HG02852 (cell line): ENCODE measurements around the gene MPP3.

Source experiments
- ATAC-seq: cut with Tn5 transposase; IDR thresholded peaks from one replicate; pipeline ENCODE4 v1.9.1; 2021; ENCODE audit warnings: mild to moderate bottlenecking, moderate library complexity; ENCODE audit not compliant: unreplicated experiment

Gene MPP3

DNA sequence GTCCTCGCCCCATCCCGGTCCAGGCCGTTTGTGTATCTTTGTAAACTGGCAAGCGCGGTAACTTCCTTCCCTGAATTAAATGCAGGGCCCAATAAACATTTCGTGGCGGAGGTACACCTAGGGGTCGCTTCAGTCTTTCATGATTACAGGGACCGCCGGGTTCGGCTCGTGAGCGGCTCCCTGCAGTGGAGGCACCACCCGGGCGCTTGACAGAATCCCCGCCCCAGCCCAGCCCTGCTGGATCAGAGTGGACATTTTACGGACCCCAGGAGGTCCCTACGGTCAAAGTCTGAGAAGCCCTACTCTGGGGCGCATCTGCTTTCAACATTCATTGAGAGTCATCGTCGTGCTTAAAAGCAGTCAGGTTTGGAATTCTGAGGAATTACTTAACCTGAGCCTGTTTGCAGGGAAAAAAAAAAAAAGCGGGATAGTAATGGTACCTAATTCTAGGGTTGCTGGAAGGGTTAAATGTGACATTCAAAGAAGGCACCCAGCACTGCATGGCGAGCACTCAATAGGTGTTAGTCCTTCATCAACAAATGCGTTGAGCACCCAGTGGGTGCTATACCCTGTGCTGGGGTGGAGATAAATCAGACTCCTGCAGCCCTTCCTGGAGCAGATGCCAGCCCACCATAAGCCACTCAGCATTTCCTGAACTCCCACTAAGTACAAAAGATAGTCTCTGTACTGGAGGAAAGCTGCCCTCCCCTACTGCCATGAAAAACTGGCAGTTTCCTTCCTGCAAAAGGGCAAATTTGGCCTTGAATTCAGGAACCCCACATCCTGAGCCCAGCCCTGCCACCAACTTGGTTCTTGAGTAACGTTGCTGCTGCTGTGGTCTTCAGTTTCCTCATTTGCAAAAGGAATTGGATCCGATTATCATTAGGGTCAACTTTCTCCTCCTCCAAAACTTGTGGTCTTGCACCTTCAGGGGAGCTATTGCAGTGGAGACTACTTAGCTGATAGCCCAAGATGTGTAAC lies 53.5 kb downstream of the MPP3 start:
- ATAC-seq, result no peak

DNA sequence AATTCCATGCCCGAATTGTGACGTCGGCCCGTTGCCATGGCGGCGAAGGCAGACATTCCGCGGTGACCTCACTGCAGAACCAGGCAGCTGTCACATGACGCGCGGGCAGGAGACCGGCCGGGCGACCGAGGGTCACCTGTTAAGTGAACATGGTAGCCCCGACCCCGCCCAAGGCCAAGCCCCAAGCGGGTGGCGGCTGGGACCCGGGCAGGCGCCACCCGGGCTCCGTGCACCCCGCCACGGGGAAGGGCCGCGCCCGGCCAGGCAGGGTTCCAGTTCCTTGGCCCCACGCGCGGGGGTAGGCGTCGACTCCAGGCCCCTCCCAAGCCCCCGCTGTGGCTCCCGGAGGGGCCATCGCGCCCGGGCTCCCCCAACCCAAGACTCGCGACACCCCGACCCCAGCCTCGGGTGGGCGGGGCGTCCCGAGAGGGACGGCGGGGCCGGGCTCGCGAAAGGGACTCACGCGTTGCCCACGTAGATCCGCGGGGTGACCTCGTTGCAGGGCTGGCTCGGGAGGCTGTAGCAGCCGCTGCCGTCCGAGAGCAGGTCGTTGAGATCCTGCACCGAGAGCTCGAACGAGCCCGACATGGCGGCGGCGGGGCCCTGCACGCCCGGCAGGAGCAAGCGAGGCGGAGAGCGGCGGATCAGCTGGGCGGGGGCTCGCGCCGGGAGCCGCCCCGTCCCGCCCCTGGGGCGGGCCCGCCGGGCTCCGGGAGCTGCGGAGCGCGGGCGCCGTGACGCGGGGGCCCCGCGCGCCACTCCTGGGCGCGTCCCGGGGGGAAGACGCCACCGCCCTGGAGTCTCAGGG lies 54.4 kb downstream of the MPP3 start, which contains the start of gene DUSP3:
DUSP3 (minus strand) TSS at position 641 of the 808 bp plus-strand sequence; CDS start at position 588, 53 bp downstream.
- ATAC-seq, result peak; percentile 85

DNA sequence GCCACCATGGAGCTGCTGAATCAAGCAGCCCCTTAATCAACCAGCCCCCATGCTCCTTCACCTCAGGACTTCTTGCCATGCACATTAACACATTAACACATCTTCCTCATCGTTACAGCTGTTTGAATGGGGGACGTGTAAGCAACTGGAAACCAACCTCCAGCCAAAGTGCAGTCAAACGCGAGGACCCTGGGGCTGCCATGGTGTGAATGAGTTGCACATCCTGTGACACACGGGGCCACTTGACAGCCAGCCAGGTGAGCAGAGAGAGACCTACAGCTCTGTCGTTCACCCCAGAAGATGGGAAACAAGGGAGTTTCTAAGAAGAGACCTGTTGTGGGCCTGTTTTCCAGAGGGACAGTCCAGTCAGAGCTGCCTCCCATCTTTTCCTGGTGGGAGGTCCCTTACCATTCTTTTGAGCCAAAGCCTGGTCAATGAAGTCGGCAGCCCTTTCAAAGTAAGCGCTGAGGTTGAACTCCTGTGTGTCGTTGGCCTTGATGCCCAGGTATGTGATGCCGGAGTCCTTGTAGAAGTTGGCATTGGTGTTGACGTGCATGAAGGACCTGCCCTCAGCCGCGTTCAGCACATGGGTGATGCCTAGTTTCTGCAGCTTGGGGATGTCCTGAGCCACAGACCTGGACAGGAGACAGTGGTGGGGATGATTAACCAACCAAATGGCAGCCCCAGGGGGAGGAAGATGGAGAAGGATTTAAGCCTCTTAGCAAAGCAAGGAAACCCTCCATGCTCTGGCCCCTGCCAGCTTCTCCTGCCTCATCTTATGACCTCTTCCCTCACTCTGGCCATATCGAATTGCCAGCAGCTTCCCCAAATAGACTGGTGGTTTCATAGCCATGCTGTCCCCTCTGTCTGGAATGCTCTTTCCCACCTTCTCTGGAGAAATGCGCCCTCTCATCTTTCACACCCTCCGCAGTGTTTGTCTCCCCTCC lies 58.4 kb downstream of the MPP3 start:
- no peak for ATAC-seq

DNA sequence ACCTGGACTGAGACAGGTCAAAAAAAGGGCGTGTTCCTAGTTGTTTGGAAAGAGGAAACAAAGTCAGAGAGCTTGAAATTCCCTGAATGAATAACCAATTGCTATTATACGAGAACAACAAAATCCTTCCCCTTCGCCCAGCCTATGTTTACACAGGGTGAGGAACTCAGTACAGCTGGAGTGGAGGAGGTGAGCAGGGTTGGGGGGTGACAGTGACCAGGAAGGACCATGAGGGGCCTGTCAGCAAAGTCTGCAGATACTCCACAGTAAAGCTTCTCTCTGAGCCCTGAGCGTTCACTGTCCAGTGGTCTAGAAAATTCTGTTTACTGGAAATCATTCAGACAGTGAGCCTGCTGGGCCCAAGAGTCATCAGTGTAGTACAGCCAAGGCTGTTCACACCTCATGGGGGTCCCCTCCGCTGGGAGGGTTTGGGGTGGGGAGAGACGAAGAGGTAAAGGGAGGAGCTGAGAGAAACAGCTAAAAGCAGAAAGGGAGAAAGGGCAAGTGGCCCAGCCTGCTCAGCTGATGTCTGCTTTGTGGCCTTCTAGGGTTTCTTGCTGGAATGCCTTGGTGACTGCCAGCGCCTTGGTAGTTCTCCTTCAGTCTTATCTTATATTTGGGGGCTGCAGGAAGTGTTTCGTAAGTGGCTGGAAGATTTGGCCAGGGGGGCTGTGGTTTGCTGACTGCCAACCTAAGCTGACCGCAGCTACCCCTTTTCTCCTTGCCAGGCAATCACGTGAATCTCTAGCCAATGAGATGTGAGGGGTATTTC lies 59.9 kb downstream of the MPP3 start:
- no peak for ATAC-seq

DNA sequence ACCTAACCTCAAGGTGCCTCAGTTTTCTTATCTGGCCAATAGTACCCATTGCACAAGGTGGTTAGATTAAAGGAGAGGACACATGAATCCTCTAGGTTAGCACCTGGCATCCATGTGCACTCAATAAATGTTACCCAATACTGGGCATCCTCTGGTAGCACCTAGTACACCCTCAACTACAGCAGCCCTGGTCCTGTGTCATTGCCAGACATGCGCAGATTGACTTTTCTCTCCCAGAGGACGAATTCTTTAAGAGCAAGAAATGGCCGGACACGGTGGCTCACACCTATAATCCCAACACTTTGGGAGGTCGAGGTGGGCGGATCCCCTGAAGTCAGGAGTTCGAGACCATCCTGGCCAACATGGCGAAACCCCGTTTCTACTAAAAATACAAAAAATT lies 61.5 kb downstream of the MPP3 start:
- ATAC-seq, result no peak

DNA sequence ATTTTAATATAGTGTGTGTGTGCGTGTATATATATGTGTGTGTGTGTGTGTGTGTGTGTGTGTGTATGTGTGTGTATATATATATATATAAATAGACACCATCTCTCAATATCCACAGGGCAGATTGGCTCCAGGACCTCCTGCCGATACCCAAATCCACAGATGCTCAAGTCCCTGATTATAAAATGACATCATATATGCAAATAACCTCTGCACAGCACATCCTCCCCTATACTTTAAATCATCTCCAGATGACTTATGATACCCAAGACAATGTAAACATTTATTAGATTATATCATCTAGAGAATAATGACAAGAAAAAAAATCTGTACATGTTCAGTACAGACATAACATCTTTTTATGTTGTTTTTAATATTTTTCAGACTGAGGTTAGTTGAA lies 62.0 kb downstream of the MPP3 start:
- ATAC-seq, result no peak

DNA sequence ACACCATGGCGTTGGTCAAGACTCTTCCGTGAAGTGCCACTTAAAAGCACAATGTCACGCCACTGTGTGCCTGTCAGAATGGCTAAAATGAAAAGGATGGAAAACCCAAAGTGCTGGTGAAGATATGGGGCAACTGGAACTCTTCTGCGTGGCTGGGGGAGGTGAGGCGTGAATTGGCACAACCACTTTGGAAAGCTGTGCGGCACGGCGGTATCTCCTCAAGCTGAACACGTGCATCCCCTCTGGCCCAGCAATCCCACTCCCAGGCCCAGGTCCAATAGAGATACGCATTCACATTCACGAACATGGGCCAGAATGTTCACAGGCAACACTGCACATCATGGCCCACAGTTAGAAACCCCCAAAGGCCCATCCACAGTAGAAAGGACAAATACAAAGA lies 63.1 kb downstream of the MPP3 start:
- no peak for ATAC-seq

DNA sequence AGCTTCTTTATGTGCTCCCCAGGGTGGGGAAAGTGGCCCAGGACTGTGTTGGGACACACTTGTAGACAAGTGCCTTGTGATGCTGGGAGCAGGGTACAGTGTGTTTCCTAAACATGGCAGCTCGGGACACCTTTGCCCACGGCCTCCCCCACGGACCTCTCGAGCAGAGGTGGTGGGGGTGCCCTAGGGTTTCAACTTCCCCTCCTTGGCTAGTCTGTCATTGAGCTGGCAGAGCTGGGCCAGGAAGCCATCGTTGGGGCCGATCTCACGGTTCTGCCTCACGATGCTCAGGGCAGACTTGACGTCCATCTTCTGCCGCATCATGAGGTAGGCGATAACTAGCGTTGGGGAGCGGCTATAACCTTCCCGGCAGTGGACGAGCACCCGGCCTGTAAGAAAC lies 63.5 kb downstream of the MPP3 start:
- ATAC-seq, result no peak

DNA sequence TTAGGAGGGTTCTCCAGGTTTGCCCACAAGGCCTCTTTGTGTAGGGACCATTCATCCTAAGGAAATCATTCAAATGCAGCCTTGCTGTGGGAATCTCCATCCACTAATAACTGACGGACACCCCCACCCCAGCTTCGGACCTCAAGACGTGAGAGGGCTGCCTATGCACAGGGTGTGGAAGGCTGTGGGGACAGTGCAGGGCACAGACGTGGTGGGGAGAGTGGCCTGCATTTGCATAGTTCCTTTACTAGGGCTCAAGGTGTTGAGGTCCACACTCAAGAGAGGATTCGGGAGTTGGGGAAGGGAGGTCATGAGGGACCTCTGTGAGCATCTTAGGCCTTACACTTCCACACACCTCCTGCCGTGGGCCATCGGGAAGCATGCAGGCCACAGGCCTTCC lies 64.0 kb downstream of the MPP3 start:
- no peak for ATAC-seq

DNA sequence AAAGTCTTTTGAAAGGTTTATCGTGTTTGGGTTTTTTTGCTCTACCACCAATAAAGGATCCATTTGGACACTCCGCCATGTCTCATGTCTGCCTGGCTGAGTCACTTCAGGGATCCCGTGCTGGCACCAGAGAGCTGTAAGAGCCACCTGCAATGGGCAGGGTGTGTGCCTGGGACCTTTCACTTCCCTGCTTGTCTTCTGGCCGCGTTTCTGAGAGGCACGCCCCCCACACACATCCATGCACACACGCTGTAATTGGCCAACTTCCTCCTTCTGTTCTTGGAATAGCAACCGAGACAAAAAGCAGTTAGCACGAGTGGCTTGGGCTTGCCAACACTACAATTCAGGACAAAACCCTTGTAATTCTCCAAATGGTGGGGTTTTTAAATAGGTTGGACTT lies 64.6 kb downstream of the MPP3 start:
- no peak for ATAC-seq

DNA sequence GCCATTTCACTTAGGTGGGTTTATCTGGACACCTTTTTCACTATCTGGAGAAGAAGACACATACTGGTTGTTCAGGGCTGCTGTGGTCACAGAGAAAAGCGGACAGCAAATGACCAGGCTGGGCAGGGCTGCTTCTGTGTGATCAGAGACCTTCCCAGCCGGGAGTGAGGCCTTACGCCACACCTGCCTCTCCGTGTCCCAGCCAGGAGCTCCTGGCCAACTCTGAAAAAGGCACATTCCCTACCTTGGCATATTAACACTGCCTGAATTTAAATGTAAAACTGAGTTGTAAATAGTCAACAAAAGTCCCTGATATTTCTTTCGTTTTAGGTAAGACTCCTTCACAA lies 65.3 kb downstream of the MPP3 start:
- ATAC-seq, result no peak

DNA sequence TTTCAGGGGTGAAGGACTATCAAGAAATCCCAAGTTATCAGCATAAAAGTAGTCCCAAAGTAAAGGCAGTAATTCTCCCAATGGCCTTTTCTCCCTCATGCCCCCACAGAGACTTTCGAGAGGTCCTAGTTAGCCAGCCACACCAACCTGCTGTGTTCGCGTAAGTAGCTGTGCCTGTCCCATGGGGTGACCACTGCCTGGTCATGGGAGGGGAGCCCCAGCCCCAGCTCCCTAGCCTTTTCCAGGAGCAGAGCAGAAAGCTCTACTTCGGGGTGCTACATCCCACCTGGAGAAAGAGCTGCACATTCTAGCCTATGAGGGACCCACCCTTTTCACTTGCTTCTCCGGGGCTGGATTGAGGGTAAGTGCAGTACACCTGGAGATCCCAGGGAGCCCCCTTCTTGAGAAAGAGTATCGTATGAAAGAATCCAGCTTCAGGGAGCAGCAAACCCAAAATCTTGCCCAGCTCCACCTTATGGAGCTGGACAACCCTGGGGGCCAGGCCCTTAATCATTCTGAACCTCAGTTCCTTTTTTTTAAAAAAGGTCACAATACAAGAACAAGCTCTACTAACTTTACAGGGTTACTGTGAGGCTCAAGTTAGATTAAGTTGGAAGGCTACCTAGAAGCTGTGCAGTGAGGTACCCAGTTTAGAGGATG lies 65.8 kb downstream of the MPP3 start:
- no peak for ATAC-seq

DNA sequence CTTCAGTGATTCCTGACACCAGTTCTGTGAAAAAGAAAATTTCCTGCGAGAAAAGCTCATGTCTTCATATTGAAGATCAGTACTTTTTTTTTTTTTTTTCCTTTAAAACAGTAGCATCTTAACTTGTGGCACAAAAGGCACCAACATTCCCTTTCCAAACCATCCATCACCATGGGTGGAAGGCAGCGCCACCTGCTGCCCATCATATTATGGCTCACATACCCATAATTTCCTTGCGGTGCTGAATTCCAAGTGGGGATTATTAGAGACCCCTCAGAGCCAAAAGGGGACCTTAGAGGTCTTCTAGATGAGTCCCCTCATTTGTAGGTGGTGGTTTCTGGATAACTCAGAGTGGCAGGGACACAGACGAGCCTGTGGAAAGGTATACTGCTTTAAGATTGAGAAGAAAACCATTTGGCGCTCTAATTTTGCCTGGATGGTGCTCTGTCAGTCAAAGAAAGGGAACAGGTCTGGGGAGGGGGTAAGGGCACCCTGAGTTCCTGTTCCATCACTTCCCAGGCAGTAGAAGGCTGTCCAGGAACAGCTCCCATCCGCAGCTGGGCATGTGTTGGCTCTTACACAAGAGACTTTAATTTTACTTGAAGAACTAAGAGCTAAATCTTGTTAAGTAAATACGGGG lies 66.4 kb downstream of the MPP3 start:
- ATAC-seq, result no peak

DNA sequence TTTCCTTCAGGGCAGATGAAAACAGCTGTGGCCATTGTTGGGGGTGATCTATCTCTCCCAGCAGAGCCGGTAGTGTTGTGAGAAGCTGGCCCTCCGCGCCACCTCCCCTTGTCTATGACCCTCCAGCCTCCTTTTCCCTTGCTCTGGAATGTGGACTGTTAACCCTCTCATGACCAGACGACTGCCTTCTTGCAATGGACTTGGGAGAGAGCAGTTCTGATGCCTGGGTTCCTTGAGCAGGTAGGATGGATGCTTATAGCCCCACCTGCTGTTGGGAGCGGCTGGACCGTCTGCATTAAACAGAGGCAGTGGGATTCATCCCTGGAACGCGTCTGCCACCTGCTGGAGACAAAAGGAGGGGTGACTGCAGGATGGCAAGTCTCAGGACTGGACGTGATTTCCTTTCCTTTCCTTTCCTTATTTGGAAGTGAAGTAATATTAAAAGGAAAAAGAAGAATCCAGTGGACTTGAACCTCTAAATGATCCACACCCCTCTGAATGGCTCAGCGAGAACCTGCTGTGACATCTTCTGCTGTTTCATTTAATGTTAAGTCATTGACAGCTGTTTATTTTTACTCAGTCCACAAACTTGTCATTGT lies 72.6 kb downstream of the MPP3 start:
- no peak for ATAC-seq

DNA sequence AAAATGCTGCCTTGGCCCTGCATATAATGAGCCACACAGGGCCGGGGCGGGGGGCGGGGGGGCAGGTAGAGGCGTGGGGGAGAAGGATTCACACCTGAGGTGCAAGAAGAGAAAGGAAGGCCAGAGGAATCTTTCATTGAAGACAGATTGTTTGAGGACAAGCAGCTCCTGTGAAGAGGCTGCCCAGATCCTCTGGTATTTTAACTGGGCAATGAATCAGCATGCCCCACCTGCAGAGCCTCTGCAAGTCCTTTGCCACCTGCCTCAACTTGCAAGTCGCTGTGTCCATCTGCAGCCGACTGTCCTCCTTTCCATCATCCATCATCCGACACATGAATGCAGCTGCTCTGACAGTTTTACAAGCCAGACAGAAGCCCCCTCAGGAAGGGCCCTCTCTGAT lies 73.1 kb downstream of the MPP3 start:
- ATAC-seq, result no peak

DNA sequence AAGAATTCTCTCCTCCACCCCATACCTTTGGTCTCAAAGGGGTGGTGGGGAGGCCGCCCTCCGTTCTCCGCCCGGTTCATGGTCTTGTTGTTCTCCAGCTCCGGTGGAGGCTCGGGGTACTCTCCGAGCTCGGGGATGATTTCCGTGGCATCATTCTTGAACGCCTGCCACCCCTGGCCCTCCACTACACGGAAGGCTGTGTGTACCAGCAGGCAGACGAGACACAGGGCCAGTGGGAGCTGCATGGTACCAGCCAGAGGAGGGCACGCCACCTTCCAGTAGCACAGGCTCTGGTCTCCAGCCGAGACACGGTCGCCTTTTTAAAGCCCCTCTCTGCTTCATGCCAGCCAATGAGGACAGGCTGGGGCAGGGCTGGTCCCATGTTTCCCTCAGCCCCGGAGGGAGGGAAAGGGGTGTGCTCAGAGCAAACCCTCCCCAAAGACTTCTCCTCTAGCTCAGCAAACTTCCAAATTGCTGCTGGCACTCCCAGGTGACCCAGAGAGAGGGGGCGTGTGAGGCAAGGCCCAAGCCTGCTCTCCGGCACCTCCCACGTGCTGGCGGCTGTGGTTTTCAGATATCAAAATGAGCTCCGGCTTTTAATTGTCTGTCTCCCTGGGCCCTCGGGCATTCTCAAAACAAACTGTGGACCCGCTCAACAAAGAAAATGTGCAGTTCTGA lies 74.3 kb downstream of the MPP3 start, which contains the start of gene SOST:
SOST (minus strand) TSS at position 295 of the 678 bp plus-strand sequence; CDS start at position 245, 50 bp downstream.
- ATAC-seq, result no peak

DNA sequence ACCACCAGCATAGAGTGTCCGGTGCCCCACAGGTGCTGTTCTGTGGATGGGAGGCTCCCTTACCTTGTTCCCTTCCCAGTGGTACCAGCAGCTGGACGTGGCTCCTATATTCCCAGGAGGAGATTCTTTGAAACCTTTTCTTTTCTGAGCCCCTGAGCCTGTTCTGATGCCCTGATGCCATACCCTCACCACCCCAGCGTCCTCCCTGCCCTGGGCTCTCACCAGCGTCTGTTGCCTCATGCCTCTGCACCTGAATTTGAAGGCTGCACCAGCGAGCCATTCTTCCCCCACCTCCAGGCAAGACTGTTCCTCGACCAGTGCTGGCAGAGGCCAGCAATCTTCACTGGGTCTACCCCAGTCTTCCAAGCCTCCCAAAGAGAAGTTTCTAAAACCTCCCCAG lies 74.9 kb downstream of the MPP3 start:
- ATAC-seq, result no peak

DNA sequence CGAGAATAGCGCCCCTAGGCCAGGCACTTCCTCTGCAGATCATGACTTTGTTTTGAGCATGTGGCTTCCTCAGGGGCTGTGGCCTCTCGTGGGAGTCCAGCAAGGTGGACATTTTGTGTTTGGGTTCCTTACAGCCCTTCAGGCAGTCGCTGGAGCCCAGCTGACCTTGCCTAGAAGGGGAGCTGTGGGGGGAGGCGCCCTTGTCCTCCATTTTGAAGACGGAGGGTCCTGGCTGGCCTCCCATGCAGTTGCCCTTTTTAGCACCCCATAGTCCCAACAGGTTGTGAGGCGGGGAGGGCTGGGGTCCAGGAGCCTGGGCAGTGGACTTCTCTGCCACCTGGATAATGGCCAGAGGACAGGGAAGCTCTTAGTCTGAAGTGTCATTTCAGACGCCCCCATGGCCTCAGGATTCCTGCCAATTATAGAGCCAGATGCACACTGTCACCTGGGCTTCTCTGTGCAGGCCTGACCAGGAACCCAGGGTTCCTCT lies 75.7 kb downstream of the MPP3 start:
- no peak for ATAC-seq
